ENCODE results near the gene CCDC73.
"Not testable (repeated sequence)": the region's sequence is repeated elsewhere in the genome, so short reads cannot be mapped to it uniquely, and the experiment has no call there.

CCDC73 gene

DNA sequence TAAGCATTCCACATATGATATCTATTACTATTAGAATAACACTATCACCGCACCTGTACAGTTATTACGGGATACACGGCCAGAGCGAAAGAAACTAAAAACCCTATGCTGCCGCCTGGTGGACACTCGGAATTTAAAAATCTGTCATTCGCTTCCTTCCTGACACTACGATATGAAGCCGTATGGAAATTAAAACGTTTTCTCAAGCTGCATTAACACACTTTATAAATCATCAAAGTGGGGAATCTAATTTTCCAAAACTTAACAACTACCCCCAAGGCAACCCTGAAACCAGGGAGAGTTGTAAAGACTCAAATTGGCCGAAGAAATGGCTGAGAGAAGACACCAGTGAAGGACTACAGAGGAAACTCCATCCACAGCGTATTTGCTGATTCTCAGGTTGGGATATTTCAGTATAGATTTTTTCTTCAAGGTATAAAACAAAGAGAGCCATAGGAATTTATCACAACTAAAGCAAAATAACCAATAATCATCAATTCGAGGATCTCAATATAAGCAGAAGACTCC lies 1.4 kb downstream of the CCDC73 start:
- peak; percentile 58 for DNase-seq

DNA sequence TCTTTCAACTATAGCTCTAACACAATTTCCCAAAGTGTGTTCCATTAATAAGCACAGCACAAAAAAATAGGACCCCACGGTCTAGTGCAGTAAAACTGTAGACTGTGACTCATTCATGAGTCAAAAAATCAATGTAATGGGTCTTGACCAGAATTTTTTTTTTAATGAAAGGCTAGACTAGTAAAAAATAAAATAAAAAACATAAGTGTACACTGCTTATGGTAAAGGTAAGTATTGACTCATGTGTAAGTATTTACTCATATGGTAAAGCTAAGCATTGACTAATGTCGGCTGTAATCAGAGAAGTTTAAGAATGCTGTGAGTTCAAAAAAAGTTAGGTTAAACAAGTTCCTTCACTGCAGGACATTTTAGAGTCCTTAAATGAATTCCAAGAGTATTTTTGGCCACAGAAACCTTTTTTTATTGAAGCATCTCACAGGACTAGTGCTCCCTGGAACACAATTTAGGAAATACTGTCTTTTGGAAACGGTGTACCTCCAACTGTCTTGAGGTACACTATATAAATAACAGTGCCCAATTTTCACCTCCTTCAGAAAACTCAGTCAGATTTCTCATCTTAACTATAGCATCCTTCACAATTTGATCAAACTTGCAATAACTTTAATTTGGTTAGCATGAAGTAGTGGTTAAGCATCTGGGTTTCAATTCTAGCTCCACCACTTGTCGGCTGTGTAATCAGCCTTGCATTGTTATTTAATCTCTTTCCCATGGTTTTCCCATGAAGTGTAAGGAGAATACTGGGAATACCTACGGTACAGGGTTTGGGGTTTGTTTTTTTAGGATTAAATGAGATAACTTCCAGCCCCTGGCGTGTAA lies 2.1 kb downstream of the CCDC73 start:
- no peak for DNase-seq

- no peak for DNase-seq
These were observed 3.5 kb downstream of the CCDC73 start for GRCh38 chr11:32790916-32791315.

- DNase-seq, result no peak
These were observed 7.7 kb downstream of the CCDC73 start for GRCh38 chr11:32786811-32787210.

DNA sequence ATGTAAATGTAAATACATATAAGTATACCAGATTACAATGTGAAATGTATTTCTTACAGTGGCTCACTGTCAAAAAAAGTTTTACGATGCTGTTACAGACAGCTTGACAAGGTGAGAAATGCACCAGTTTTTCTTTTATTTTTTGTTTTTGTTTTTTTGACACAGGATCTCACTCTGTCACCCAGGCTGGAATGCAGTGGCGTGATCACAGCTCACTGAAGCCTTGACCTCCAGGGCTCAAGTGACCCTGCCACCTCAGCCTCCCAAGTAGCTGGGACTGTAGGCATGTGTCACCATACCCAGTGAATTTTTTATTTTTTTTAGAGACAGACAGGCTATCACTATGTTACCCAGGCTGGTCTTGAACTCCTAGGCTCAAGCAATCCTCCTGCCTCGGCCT lies 9.2 kb downstream of the CCDC73 start:
- no peak for DNase-seq

GRCh38 chr11:32781721-32782120 lies 12.7 kb downstream of the CCDC73 start:
- no peak for DNase-seq

- not testable (repeated sequence) for DNase-seq
These were observed 13.6 kb downstream of the CCDC73 start for GRCh38 chr11:32780839-32781238.

- DNase-seq, result no peak
These were observed 15.3 kb downstream of the CCDC73 start for GRCh38 chr11:32779136-32779535.

DNA sequence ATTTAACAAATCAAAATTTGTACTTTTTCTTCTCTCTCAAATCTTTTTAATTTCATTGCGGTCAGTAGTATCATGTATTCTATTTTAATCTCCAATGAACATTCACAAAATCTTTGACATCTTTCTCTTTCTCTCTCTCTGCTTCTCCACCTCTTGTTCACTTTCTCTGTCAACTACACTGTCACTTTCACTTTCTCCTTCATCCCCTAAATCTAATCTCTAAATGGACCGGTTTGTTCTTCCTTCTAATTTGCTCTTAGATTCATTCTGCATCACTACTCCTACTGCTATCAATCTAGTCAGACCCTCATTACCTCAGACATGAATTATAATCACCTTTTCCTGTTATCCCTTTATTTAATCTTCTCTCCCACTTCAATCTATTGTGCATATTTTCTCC lies 18.6 kb downstream of the CCDC73 start:
- no peak for DNase-seq

- DNase-seq, result no peak
These were observed 20.4 kb downstream of the CCDC73 start for GRCh38 chr11:32774081-32774480.

DNA sequence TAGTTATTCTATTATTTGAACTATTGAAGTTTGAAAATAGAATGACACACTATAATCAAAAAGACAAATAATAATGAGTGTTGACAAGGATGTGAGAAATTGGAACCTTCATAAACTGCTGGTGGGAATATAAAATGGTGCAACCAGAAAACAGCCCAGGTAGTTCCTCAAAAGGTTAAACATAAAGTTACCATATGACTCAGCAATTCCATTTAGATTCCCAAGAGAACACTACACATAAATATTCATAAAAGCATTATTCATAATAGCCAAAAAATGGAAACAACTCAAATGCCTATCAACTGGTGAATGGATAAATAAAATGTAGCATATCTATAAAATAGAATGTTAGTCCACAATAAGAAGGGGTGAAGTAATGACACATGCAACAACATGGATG lies 21.7 kb downstream of the CCDC73 start:
- no peak for DNase-seq

- DNase-seq, result not testable (repeated sequence)
These were observed 32.7 kb downstream of the CCDC73 start for GRCh38 chr11:32761774-32762173.

DNA sequence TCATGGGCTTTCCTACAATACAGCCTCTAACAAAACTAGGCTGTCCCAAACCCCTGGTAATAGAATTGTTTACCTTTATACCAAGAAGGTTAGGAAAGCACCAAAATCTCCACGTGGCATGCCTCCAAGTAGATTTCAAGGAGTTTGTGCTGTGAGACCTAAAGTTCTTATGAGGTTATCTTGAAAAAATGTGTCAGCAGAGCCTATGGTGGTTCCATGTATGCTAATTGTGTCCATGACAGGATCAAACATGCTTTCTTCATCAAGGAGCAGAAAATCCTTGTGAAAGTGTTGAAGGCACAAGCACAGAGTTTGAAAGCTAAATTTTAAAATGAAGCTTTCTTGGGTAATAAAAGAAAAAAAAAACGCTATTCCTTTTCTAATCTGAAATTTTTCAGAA lies 36.2 kb downstream of the CCDC73 start:
- no peak for DNase-seq

DNA sequence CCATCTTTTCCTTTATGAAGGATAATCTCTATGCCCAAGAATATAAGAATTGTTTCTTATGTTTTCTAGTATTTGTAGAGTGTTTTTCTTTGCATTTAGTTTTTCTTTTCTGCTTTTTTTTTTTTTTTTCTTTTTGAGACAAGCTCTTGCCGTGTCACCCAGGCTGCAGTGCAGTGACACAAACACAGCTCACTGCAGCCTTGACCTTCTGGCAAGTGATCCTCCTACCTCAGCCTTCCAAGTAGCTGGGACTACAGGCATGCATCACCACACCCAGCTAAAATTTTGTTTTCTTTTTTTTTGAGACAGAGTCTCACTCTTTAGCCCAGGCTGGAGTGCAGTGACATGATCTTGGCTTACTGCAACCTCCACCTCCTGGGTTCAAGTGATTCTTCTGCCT lies 41.3 kb downstream of the CCDC73 start:
- DNase-seq, result not testable (repeated sequence)

GRCh38 chr11:32752001-32752400 lies 42.5 kb downstream of the CCDC73 start:
- DNase-seq, result no peak

DNA sequence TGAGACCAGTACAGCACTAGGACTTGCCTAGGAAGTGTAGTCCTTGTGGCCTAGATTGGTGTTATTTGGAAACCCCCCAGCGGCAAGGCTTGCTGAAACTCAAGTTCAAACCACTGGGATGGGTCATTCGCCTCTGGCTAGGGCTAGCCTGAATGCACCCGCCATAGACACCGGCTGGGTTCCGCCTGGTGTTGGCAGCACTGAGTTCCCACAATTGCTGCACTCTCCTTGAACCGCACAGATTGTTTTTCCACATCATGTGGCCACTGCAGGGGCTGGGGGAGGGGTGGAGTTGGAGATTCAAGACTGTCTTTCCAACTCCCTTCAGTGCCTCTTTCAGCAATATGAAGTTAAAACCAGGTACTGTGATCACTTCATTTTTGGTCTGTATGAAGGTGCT lies 43.1 kb downstream of the CCDC73 start:
- no peak for DNase-seq

- no peak for DNase-seq
These were observed 64.5 kb downstream of the CCDC73 start for GRCh38 chr11:32729976-32730375.

- no peak for DNase-seq
These were observed 71.1 kb downstream of the CCDC73 start for GRCh38 chr11:32723332-32723731.

- no peak for DNase-seq
These were observed 72.2 kb downstream of the CCDC73 start for GRCh38 chr11:32722255-32722654.

GRCh38 chr11:32713496-32713895 lies 81.0 kb downstream of the CCDC73 start:
- DNase-seq, result peak; percentile 6

- DNase-seq, result not testable (repeated sequence)
These were observed 85.5 kb downstream of the CCDC73 start for GRCh38 chr11:32708978-32709377.

- DNase-seq, result no peak
These were observed 87.3 kb downstream of the CCDC73 start for GRCh38 chr11:32706985-32707741.

GRCh38 chr11:32705309-32706033 lies 89.0 kb downstream of the CCDC73 start:
- DNase-seq, result no peak

Measured in midbrain (tissue), 1 donor.